ENCODE results near the gene IBA57. TPM values are rescaled to one million over a fixed set of nuclear protein-coding genes. Genes with fewer than 3 reads are reported as not detected.

Gene IBA57
- polyA plus RNA-seq, 1 donor (not counting 4 experiments of a cell fraction or from before 2014, with no cell fraction given), result 1.5 TPM

DNA sequence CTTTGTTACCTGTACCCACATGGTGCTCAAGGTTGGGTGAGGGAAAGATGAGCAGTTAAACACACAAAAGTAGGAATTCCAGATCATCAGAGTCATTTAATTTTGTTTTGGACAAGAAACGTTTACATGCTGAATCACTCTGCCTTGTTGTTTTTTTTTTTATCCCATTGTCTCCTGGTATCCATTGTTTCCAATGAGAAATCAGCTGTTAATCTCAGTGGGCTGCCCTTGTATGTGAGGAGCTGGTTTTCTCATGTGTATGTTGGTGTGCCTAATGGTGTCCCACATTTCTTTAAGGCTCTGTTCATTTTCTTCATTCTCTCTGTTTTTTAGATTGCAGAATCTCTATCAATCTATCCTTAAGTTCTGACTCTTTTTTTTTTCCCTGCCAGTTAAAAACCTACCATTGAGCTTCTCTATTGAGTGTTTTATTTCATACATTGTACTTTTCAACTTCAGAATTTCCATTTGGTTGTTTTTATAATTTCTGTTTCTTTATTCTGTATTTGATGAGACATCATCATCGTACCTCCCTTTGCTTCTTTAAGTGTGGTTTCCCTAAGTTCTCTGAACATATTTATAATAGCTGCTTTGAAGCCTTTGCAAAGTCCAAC, 33.5 kb downstream of the IBA57 start:
- no peak overlapping the region for H3K27ac ChIP-seq (ENCODE audit: control insufficient read depth, insufficient read depth, low read length)
- no peaks in the 10 kb centered on the region for H3K27me3 ChIP-seq (ENCODE audit: control insufficient read depth, extremely low read depth, insufficient read depth, low read length)
- no peak for TF ChIP-seq EZH2 (IDR thresholded peaks at IDR 0.05; ENCODE audit: low read length)
- TF ChIP-seq, protein P1, sequence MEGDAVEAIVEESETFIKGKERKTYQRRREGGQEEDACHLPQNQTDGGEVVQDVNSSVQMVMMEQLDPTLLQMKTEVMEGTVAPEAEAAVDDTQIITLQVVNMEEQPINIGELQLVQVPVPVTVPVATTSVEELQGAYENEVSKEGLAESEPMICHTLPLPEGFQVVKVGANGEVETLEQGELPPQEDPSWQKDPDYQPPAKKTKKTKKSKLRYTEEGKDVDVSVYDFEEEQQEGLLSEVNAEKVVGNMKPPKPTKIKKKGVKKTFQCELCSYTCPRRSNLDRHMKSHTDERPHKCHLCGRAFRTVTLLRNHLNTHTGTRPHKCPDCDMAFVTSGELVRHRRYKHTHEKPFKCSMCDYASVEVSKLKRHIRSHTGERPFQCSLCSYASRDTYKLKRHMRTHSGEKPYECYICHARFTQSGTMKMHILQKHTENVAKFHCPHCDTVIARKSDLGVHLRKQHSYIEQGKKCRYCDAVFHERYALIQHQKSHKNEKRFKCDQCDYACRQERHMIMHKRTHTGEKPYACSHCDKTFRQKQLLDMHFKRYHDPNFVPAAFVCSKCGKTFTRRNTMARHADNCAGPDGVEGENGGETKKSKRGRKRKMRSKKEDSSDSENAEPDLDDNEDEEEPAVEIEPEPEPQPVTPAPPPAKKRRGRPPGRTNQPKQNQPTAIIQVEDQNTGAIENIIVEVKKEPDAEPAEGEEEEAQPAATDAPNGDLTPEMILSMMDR (optimal IDR thresholded peaks at IDR 0.05 in 1 of 3, IDR thresholded peaks at IDR 0.05 in 1 of 3, conservative IDR thresholded peaks at IDR 0.05 in 1 of 3; ENCODE audit: extremely low read depth in 1 of 3, insufficient read depth in 2 of 3, low read length in 3 of 3), result no peak
- dilution Hi-C loops (cut with MboI; ENCODE audit: extremely low pct_ligation_motif_present, low sequenced_read_pairs), result no loop called here
- no peaks in the 10 kb centered on the region for H4K20me1 ChIP-seq (ENCODE audit: control insufficient read depth, extremely low read depth, insufficient read depth, low read length)
- H2AFZ ChIP-seq (ENCODE audit: control insufficient read depth, low read length), result no peak overlapping the region
- no peak overlapping the region for H3K9ac ChIP-seq (ENCODE audit: control insufficient read depth, extremely low read depth, insufficient read depth, low read length)
- H3K9me1 ChIP-seq (ENCODE audit: control insufficient read depth, extremely low read depth, insufficient read depth, low read length), result no peaks in the 10 kb centered on the region
- no peaks in the 10 kb centered on the region for H3K79me2 ChIP-seq (ENCODE audit: control insufficient read depth, insufficient read depth, low read length)
- DNase-seq (ENCODE audit: low read depth, low spot score) (no peak), FAIRE-seq (no peak)
- no peaks in the 10 kb centered on the region for H3K36me3 ChIP-seq (ENCODE audit: control insufficient read depth in 2 of 2, extremely low read depth in 1 of 2, insufficient read depth in 2 of 2, low read length in 2 of 2)
- H3K9me3 ChIP-seq (ENCODE audit: control insufficient read depth, low read depth, low read length), result peaks cover 2% of the 10 kb centered on the region
- no peaks in the 10 kb centered on the region for H3K4me1 ChIP-seq (ENCODE audit: control insufficient read depth, extremely low read depth, insufficient read depth, low read length)
- H3K4me3 ChIP-seq (ENCODE audit: control insufficient read depth in 2 of 3, extremely low read depth in 1 of 3, insufficient read depth in 2 of 3, low read depth in 1 of 3, low read length in 3 of 3), result no peak overlapping the region
- no peak overlapping the region for H3K4me2 ChIP-seq (ENCODE audit: control insufficient read depth, extremely low read depth, insufficient read depth, low read depth, low read length)

DNA sequence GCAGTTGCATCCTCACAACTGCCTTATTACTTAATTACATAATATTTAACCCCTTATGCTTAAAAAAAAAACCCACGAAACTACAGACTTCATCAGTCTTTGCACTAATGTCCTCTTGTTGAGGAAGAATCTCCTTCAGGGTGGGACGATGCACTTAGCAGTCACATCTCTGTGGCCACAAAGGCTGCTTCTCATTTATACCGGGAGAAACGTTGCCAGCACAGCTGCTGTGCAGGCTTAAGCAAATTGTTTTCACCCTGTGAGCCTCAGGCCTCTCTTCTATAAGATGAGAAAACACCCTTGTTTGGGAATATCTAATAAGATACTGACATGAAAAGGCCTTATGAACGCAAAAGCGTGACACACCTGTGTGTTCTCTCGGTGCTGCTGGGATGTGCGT, 39.4 kb downstream of the IBA57 start:
- no peaks in the 10 kb centered on the region for H3K9me1 ChIP-seq (ENCODE audit: control insufficient read depth, extremely low read depth, insufficient read depth, low read length)
- peaks cover 9% of the 10 kb centered on the region for H3K27me3 ChIP-seq (ENCODE audit: control insufficient read depth, extremely low read depth, insufficient read depth, low read length)
- TF ChIP-seq, protein P1 (optimal IDR thresholded peaks at IDR 0.05 in 1 of 3, IDR thresholded peaks at IDR 0.05 in 1 of 3, conservative IDR thresholded peaks at IDR 0.05 in 1 of 3; ENCODE audit: extremely low read depth in 1 of 3, insufficient read depth in 2 of 3, low read length in 3 of 3), result no peak
- TF ChIP-seq EZH2 (IDR thresholded peaks at IDR 0.05; ENCODE audit: low read length), result no peak
- no peak overlapping the region for H2AFZ ChIP-seq (ENCODE audit: control insufficient read depth, low read length)
- DNase-seq (ENCODE audit: low read depth, low spot score), result no peak
- H3K36me3 ChIP-seq (ENCODE audit: control insufficient read depth in 2 of 2, extremely low read depth in 1 of 2, insufficient read depth in 2 of 2, low read length in 2 of 2), result no peaks in the 10 kb centered on the region
- H3K4me3 ChIP-seq (ENCODE audit: control insufficient read depth in 2 of 3, extremely low read depth in 1 of 3, insufficient read depth in 2 of 3, low read depth in 1 of 3, low read length in 3 of 3), result no peak overlapping the region
- no peaks in the 10 kb centered on the region for H3K4me1 ChIP-seq (ENCODE audit: control insufficient read depth, extremely low read depth, insufficient read depth, low read length)
- H3K79me2 ChIP-seq (ENCODE audit: control insufficient read depth, insufficient read depth, low read length), result no peaks in the 10 kb centered on the region
- dilution Hi-C loops (cut with MboI; ENCODE audit: extremely low pct_ligation_motif_present, low sequenced_read_pairs), result no loop called here
- no peaks in the 10 kb centered on the region for H4K20me1 ChIP-seq (ENCODE audit: control insufficient read depth, extremely low read depth, insufficient read depth, low read length)
- H3K9me3 ChIP-seq (ENCODE audit: control insufficient read depth, low read depth, low read length), result peaks cover 2% of the 10 kb centered on the region
- no peak for FAIRE-seq
- no peak overlapping the region for H3K9ac ChIP-seq (ENCODE audit: control insufficient read depth, extremely low read depth, insufficient read depth, low read length)
- H3K4me2 ChIP-seq (ENCODE audit: control insufficient read depth, extremely low read depth, insufficient read depth, low read depth, low read length), result no peak overlapping the region
- no peak overlapping the region for H3K27ac ChIP-seq (ENCODE audit: control insufficient read depth, insufficient read depth, low read length)

Measured in keratinocyte (primary cell).